Effector memory CD8-positive, alpha-beta T cell (primary cell): ENCODE measurements around the gene LINC01488.

Source experiments
- ATAC-seq: fragments of 150-1000 bp; cut with Tn5 transposase; replicated peaks from 2 replicates; pipeline ENCODE4 v1.10.0; 2021; ENCODE audit warnings: mild to moderate bottlenecking, moderate library complexity
- DNase-seq, 3 experiments: peaks; one replicate each; pipeline ENCODE4 v3.0.0; 2021
- H3K27ac Mint-ChIP-seq, 2 donors: one replicate each; pipeline ENCODE4 v1.8.0; 2022; ENCODE audit warnings: mild to moderate bottlenecking in 2 of 2, mixed read lengths in 2 of 2, moderate library complexity in 2 of 2
- H3K27me3 Mint-ChIP-seq, 2 donors: one replicate each; pipeline ENCODE4 v1.8.0; 2022; ENCODE audit warnings: mixed read lengths in 2 of 2
- H3K36me3 Mint-ChIP-seq: one replicate; pipeline ENCODE4 v1.8.0; 2022; ENCODE audit warnings: mild to moderate bottlenecking, moderate library complexity, mixed read lengths; ENCODE audit not compliant: insufficient read depth
- H3K4me1 Mint-ChIP-seq, 2 donors: one replicate each; pipeline ENCODE4 v1.8.0; 2022; ENCODE audit warnings: low read depth in 2 of 2, mixed read lengths in 2 of 2
- H3K4me3 Mint-ChIP-seq, 2 donors: one replicate each; pipeline ENCODE4 v1.8.0; 2022; ENCODE audit warnings: mild to moderate bottlenecking in 2 of 2, mixed read lengths in 2 of 2, moderate library complexity in 2 of 2
- H3K9me3 Mint-ChIP-seq, 2 donors: one replicate each; pipeline ENCODE4 v1.8.0; 2022; ENCODE audit warnings: mixed read lengths in 2 of 2

LINC01488 gene

DNA sequence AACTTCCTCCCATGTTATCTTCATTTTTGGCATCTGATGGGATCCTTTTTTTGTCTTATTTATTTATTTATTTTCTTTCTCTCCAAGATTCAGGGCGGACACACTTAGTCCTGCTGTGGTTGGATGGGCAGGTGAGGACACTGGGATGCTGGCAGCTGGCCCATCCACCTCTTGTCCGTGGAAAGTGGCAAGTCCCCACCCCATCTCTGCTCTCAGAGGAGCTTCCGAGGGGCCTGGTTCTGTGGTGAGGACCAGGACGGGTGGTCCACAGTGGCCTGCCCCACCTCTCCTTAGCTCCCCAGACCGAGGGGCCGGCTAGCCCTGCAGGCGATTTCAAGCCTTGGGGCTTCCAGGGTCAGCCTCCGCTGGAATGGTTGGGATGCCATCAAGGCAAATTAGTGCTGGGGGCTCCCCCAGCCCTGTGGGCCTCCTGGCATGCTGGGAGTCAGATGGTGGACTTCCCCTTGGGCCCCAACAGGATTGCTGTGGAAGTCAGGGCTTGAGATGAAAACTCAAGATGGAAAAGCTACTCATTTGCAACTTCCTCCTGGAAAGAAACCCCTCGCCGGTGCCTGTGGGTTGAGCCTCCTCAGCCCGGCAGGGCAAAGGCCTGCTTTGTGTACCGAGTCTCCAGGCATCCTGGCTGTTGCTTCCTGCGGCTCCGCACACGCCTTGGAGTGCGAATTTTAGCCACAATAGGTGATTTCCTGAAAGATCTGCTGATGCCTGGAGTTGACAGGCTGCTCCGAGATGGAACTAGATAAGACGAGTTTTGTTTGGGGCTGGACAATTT lies 31.2 kb upstream of the LINC01488 start:
- H3K27ac Mint-ChIP-seq, result no peak overlapping the region
- no peak overlapping the region for H3K4me3 Mint-ChIP-seq
- DNase-seq, result no peak
- ATAC-seq, result no peak
- no peaks in the 10 kb centered on the region for H3K4me1 Mint-ChIP-seq
- H3K36me3 Mint-ChIP-seq, result no peaks in the 10 kb centered on the region
- H3K27me3 Mint-ChIP-seq, result peaks cover 21 to 54% of the 10 kb centered on the region in 2 donors
- no peaks in the 10 kb centered on the region for H3K9me3 Mint-ChIP-seq

DNA sequence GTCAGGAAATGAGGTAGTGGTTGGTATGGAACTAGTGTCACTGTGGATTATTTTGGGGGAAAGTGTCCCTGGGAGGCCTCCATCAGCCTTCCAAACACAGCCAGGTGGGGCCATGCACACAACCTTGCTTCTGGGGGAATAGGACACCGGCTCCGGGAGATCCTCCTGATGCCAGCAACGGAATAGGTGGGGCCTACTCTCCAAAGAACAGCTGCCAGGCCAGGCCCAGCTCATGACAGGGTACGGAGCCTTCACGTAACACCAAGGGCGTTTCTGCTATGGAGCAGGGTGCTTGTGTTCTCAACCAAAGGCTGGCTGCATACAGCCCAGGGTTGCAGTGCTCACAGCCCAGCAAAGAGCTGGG lies 30.6 kb upstream of the LINC01488 start:
- H3K36me3 Mint-ChIP-seq, result no peaks in the 10 kb centered on the region
- no peak for DNase-seq
- no peak overlapping the region for H3K4me3 Mint-ChIP-seq
- ATAC-seq, result no peak
- H3K27me3 Mint-ChIP-seq, result peaks cover 21 to 48% of the 10 kb centered on the region in 2 donors
- H3K4me1 Mint-ChIP-seq, result no peaks in the 10 kb centered on the region
- no peak overlapping the region for H3K27ac Mint-ChIP-seq
- H3K9me3 Mint-ChIP-seq, result no peaks in the 10 kb centered on the region

DNA sequence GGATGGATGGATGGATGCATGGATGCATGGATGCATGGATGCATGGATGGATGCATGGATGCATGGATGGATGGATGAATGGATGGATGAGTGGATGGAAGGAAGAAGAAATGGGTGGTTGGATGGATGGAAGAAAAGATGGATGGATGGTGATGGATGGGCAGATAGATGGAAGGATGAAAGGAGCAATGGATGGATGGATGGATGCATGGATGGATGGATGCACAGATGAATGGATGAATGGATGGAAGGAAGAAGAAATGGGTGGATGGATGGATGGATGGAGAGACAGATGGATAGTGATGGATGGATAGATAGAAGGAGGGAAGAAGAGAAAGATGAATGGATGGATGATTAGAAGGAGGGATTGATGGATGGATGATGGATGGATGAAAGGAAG lies 30.2 kb upstream of the LINC01488 start:
- no peaks in the 10 kb centered on the region for H3K9me3 Mint-ChIP-seq
- no peak overlapping the region for H3K4me3 Mint-ChIP-seq
- no peak for DNase-seq

DNA sequence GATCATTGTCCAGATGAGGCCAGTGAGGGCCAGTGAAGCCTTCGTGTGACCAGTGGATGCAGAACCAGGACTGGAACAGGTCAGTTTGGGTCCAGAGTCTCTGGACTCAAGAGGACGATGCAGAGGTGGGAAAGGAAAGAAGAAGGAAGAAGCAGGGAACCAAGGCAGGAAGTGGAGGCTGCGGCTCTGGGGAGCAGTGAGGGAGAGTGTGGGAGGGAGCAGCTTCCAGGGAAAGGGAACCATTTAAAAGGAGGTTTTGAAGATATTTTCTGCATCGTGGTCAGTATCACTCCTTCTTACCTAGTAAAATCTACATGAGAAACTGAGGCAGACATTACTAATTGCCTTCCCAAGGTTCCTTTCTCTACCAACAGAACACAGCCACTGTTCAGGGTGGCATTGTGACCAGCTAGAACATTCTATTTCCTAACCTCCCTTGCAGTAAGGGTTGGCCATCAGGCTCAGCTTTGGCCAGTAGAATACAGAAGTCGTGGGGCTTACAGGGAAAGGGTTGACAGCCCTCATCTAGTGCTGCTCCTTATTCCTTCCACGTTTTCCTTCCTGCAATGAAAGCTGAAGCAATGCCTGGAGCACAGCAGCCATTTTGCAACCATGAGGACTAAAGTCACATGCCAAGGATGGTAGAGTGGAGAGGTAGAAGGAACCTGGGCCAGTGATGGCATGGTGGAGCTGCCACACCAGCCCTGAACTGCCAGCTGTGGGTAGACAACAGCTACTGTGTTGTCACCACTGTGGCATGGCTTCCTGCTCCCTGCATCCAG lies 29.1 kb upstream of the LINC01488 start:
- no peaks in the 10 kb centered on the region for H3K4me1 Mint-ChIP-seq
- no peak for ATAC-seq
- H3K9me3 Mint-ChIP-seq, result peaks cover 0 to 2% of the 10 kb centered on the region in 2 donors
- DNase-seq, result no peak
- H3K36me3 Mint-ChIP-seq, result no peaks in the 10 kb centered on the region
- peaks cover 25 to 33% of the 10 kb centered on the region in 2 donors for H3K27me3 Mint-ChIP-seq
- H3K4me3 Mint-ChIP-seq, result no peak overlapping the region
- H3K27ac Mint-ChIP-seq, result no peak overlapping the region

More for the DNA sequence above, 30.2 kb upstream of the LINC01488 start:
- Mint-ChIP-seq H3K27me3 (peaks cover 22 to 44% of the 10 kb centered on the region in 2 donors), H3K27ac (no peak overlapping the region), H3K4me1 (no peaks in the 10 kb centered on the region), H3K36me3 (no peaks in the 10 kb centered on the region)
- no peak for ATAC-seq

DNA sequence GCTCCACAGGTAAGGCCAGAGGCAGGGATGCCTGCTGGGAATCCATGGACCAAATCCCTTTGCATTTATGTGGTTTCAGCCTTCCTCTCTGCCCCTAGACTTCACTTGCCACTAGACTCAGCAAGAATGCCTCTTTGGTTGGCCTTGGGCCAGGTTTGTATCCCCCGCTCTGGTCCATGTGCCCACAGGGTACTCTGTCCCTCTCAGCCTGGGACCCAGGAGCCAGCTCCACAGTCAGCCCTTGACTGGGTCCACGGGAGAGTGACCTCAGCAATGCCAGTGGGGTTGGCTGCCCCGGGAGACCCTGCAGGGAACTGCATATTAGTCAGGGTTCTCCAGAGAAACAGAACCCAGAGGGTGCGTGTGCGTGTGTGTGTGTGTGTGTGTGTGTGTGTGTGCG lies 28.3 kb upstream of the LINC01488 start:
- peaks cover 6 to 7% of the 10 kb centered on the region in 2 donors for H3K9me3 Mint-ChIP-seq
- no peak for ATAC-seq
- H3K4me1 Mint-ChIP-seq, result no peaks in the 10 kb centered on the region

DNA sequence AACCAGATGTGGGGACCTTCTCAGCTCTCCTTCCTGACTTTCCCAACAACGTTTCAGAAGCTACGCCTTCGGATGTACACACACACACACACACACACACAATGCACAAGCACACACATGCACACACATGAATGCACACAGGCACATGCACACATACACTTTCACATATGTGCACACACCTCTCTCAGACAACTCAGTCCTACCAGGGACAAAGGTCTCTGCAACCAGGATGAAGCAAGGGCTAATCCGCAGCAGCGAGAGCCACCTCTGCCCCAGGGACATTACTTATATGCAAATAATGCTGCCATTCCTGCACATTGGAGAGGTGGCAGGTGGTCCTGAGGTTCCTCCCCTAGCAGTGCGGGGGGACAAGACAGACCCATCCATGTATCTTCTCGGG lies 27.4 kb upstream of the LINC01488 start:
- DNase-seq (no peak), ATAC-seq (no peak)
- Mint-ChIP-seq H3K4me3 (no peak overlapping the region), H3K4me1 (no peaks in the 10 kb centered on the region), H3K27ac (no peak overlapping the region), H3K9me3 (peaks cover 6 to 8% of the 10 kb centered on the region in 2 donors), H3K27me3 (peaks cover 20 to 21% of the 10 kb centered on the region in 2 donors), H3K36me3 (no peaks in the 10 kb centered on the region)

More for the DNA sequence above, 28.3 kb upstream of the LINC01488 start:
- Mint-ChIP-seq H3K27me3 (peaks cover 21 to 25% of the 10 kb centered on the region in 2 donors), H3K27ac (no peak overlapping the region), H3K4me3 (no peak overlapping the region), H3K36me3 (no peaks in the 10 kb centered on the region)
- no peak for DNase-seq

DNA sequence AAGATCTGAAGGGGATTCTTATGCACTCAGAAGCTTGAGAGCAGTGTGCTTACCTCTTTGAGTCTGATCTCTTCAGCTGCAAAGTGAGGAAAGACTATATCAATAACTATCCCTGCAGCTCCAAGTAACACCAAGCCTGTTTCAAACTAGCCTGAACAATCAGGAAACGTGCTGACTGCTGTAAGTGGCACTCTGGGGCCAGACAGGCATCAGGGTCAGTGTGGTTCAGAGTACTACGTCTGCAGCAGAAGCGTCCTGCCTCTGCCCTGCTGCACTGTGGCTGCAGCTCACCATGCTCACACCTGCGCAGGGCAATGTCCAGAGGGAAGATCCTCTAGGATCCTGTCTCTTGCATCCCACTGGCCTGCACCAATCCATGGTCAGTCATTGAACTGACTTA lies 25.5 kb upstream of the LINC01488 start:
- no peaks in the 10 kb centered on the region for H3K4me1 Mint-ChIP-seq

DNA sequence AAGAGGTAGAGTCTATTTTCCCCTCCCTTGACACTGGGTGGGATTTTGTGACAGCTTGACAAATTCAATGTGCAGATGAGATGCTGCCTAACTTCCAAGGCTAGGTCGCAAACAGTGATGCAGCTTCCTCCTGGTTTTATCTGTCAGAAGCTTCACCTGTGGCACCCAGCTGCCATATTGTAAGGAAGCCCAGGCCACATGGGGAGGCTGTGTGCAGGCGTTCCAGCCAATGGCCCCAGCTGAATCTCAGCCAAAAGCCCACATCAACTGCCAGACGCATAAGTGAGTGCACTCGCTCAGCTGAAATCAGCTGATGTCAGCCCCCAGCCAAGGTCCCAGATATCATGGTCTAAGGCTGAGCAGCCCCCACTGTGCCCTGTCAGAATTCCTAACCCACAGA lies 24.8 kb upstream of the LINC01488 start:
- Mint-ChIP-seq H3K36me3 (no peaks in the 10 kb centered on the region), H3K27me3 (peaks cover 20 to 21% of the 10 kb centered on the region in 2 donors), H3K4me3 (no peak overlapping the region), H3K9me3 (peaks cover 8 to 24% of the 10 kb centered on the region in 2 donors), H3K27ac (no peak overlapping the region), H3K4me1 (no peaks in the 10 kb centered on the region)
- DNase-seq (no peak), ATAC-seq (no peak)

More for the DNA sequence above, 25.5 kb upstream of the LINC01488 start:
- ATAC-seq (no peak), DNase-seq (no peak)
- Mint-ChIP-seq H3K27me3 (peaks cover 18 to 22% of the 10 kb centered on the region in 2 donors), H3K27ac (no peak overlapping the region), H3K9me3 (peaks cover 6 to 18% of the 10 kb centered on the region in 2 donors), H3K36me3 (no peaks in the 10 kb centered on the region), H3K4me3 (no peak overlapping the region)

DNA sequence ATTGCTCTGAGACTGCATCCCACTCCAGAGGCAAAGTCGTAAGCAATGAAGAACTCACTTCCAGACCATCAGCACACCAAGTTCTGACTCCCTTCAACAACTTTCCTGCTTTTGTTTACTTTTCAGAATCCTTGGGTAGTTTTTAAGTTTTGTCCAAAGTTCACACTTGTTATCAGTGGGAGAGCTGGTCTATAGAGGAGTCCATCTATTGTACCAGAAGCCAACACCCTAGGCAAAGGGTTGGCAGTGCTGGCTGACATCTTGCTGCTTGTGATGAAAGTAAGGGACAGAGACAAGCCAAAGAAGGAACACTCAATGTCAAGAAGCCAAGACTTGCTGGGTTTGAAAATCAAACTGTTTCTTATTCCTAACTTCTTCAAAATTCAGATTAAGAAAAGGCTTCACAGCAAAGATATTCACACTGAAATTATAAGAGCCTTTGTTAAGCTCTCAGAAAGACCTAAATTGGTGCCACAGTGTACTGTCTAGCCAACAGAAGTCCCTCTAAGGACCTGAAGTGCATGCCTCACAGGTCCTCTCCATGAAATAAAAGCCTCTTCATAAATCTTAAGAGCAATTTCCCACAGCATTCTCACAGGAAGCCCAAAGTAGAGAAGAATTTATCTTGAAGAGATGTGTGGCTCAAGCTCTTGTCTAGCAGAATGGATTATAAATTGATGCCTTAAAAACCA lies 21.5 kb upstream of the LINC01488 start:
- Mint-ChIP-seq H3K27ac (no peak overlapping the region), H3K27me3 (peaks cover 38 to 53% of the 10 kb centered on the region in 2 donors)

DNA sequence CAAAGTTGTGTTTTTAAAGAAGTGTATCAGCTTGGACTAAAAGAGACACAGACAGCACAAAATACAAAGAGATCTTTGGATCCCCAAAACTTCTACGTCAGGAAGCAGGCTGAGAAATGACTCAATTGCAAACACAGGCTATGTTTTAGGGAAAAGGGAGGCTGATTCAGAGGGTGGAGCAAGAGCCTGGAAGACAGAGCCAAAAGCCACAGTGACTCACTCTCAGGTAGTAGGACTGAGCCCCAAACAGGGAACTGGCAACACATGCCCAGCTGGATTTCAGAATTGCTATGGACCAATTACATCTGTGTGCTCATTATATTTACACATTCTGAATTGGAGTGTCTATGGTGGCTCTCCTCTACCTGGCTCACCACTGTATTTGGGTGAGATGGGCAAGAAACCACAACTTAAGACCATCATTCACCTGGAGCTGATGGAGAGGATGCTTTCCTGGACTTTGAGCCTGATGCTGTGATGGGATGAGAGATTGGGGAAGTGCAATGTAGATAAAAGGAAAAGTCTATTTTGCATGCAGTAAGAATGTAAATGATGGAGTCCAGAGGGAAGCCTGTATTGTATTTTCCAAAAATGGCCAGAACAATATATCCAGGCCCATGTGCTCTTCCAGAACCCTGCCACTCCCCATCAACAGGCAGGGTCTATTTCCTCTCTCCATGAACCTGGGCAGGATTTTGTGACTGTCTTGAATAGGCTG lies 20.8 kb upstream of the LINC01488 start:
- DNase-seq (no peak), ATAC-seq (no peak)
- Mint-ChIP-seq H3K27me3 (peaks cover 38 to 53% of the 10 kb centered on the region in 2 donors), H3K4me1 (no peaks in the 10 kb centered on the region), H3K36me3 (no peaks in the 10 kb centered on the region), H3K4me3 (no peak overlapping the region), H3K9me3 (peaks cover 8 to 24% of the 10 kb centered on the region in 2 donors), H3K27ac (no peak overlapping the region)

More for the DNA sequence above, 21.5 kb upstream of the LINC01488 start:
- no peak for DNase-seq
- no peak overlapping the region for H3K4me3 Mint-ChIP-seq
- H3K36me3 Mint-ChIP-seq, result no peaks in the 10 kb centered on the region
- peaks cover 8 to 24% of the 10 kb centered on the region in 2 donors for H3K9me3 Mint-ChIP-seq
- ATAC-seq, result no peak
- H3K4me1 Mint-ChIP-seq, result no peaks in the 10 kb centered on the region

DNA sequence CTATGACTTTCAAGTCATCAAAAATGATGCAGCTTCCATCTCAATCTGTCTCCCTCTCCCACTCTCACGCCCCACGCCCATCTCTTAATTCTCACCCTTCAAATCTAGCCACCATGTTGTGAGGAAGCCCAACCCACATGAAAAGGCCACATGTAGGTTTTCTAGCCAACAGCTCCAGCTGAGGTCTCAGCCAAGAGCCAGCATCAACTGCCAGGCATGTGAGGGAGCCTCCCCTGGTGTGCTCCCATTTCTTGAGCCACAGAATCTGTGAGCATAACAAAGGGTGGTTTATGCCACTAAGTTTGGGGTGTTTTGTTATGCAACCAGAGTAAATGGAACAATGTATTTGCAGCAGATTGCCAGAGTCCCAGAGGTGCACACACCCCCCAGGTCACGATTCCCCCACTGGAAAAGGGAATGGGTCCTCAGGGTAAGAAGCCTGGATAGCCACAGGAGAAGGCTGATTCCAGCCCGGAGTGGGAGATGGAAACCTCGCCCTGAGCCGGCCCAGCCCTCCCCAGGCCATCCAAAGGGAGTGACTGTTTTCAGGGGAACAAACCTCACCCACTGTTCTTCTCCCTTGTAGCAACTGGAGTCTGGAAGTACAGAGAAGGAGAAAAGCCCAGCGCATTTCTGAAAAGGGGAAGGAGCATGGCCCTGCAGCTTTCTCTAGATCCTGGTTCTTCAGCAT lies 20.0 kb upstream of the LINC01488 start:
- ATAC-seq (no peak), DNase-seq (no peak)
- Mint-ChIP-seq H3K9me3 (peaks cover 8 to 24% of the 10 kb centered on the region in 2 donors), H3K4me1 (no peaks in the 10 kb centered on the region), H3K4me3 (no peak overlapping the region), H3K27ac (no peak overlapping the region), H3K27me3 (peaks cover 37 to 53% of the 10 kb centered on the region in 2 donors), H3K36me3 (no peaks in the 10 kb centered on the region)

DNA sequence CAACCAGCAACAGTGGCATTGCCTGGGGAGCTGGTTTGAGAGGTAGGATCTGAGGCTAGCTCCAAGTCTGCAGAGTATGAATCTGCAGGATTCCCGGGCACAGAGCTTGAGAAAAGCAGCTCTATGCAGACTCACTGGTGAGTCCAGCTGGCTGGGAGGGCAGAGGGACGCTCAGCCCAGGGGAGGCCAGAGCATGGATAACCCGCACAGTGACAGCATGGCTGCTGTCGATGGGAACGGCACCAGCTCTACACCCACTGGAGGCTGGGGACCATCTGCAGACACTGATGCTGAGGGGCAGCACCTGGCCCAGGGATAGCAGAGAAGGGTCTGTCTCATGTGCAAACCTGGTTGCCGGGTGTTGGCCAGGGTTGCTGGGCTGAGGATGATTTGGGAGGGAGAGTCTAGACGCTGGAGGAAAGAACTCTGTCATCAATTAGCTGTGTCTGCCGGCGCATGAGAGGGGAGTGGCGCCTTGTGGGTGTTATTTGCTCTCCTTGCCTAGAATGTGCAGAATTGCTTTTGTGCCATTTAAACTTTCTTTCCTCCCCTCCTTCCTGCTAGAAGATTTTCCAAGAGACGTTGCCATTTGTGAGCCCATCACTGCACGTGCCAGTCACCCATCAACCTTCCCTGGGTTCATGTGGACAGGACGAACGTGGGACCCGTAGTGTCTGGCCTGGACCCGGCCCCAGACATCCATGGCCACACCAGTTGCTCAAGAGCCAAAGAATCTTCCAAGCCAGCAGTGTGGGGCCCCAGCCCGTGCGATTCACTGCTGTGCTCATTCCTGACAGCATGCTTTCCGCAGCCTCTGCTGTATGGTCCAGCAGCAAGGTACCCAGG lies 19.1 kb upstream of the LINC01488 start:
- H3K36me3 Mint-ChIP-seq, result no peaks in the 10 kb centered on the region
- peaks cover 6 to 24% of the 10 kb centered on the region in 2 donors for H3K9me3 Mint-ChIP-seq
- no peak overlapping the region for H3K27ac Mint-ChIP-seq
- H3K4me1 Mint-ChIP-seq, result no peaks in the 10 kb centered on the region
- no peak for DNase-seq
- H3K4me3 Mint-ChIP-seq, result no peak overlapping the region
- no peak for ATAC-seq
- H3K27me3 Mint-ChIP-seq, result peaks cover 29 to 60% of the 10 kb centered on the region in 2 donors
